Activated CD4-positive, alpha-beta T cell treated with anti-CD3 and anti-CD28 coated beads, Interleukin-2, Interleukin-6, amounts not matched to agents 100 ng/mL and 50 ng/mL, durations not matched to agents 16 hours and 8 hours (primary cell): Measurements from ENCODE around the gene ANK3.

Experiments used
- DNase-seq: peaks from one replicate; pipeline ENCODE4 v3.0.0-alpha.2; 2020

Gene ANK3

GRCh38 chr10:60271319-60272040 is 118.2 kb downstream of the ANK3 start:
- DNase-seq: no peak

GRCh38 chr10:60270426-60270825 is 119.2 kb downstream of the ANK3 start:
- no peak for DNase-seq

- DNase-seq: no peak
Observed at GRCh38 chr10:60267802-60268201, 121.9 kb downstream of the ANK3 start.

- no peak for DNase-seq
Observed at GRCh38 chr10:60266513-60266912, 123.2 kb downstream of the ANK3 start.

- DNase-seq: no peak
Observed at GRCh38 chr10:60262647-60263126, 127.0 kb downstream of the ANK3 start.

GRCh38 chr10:60260321-60260720 is 129.4 kb downstream of the ANK3 start:
- DNase-seq: peak; percentile 13

- no peak for DNase-seq
Observed at GRCh38 chr10:60258429-60258797, 131.3 kb downstream of the ANK3 start.

GRCh38 chr10:60257767-60258428 is 131.8 kb downstream of the ANK3 start:
- no peak for DNase-seq

GRCh38 chr10:60254776-60255175 is 134.9 kb downstream of the ANK3 start:
- DNase-seq: no peak

GRCh38 chr10:60253484-60253883 is 136.2 kb downstream of the ANK3 start:
- no peak for DNase-seq

GRCh38 chr10:60252688-60253087 is 137.0 kb downstream of the ANK3 start:
- DNase-seq: no peak

- no peak for DNase-seq
Observed at GRCh38 chr10:60246382-60246781, 143.3 kb downstream of the ANK3 start.

GRCh38 chr10:60239228-60239627 is 150.4 kb downstream of the ANK3 start:
- DNase-seq: no peak

GRCh38 chr10:60238759-60239100 is 150.9 kb downstream of the ANK3 start:
- no peak for DNase-seq

- DNase-seq: peak; percentile 83
Observed at GRCh38 chr10:60237977-60238758, 151.5 kb downstream of the ANK3 start.

- peak; percentile 68 for DNase-seq
Observed at GRCh38 chr10:60236869-60237524, 152.7 kb downstream of the ANK3 start.

GRCh38 chr10:60235001-60235400 is 154.7 kb downstream of the ANK3 start:
- no peak for DNase-seq

- no peak for DNase-seq
Observed at GRCh38 chr10:60234551-60234950, 155.1 kb downstream of the ANK3 start.

GRCh38 chr10:60230892-60231291 is 158.8 kb downstream of the ANK3 start:
- no peak for DNase-seq

- DNase-seq: no peak
Observed at GRCh38 chr10:60224066-60224705, 165.5 kb downstream of the ANK3 start.

- DNase-seq: no peak
Observed at GRCh38 chr10:60222047-60222446, 167.6 kb downstream of the ANK3 start.

- DNase-seq: no peak
Observed at GRCh38 chr10:60212195-60212594, 177.5 kb downstream of the ANK3 start.
